ENCODE data around the gene KIFC3. TPM values are rescaled to one million over a fixed set of nuclear protein-coding genes. Genes with fewer than 3 reads are reported as not detected.

KIFC3 gene
- total and polyA plus RNA-seq, 7 donors = 3.1 to 17.8 (median 6.6) TPM

DNA sequence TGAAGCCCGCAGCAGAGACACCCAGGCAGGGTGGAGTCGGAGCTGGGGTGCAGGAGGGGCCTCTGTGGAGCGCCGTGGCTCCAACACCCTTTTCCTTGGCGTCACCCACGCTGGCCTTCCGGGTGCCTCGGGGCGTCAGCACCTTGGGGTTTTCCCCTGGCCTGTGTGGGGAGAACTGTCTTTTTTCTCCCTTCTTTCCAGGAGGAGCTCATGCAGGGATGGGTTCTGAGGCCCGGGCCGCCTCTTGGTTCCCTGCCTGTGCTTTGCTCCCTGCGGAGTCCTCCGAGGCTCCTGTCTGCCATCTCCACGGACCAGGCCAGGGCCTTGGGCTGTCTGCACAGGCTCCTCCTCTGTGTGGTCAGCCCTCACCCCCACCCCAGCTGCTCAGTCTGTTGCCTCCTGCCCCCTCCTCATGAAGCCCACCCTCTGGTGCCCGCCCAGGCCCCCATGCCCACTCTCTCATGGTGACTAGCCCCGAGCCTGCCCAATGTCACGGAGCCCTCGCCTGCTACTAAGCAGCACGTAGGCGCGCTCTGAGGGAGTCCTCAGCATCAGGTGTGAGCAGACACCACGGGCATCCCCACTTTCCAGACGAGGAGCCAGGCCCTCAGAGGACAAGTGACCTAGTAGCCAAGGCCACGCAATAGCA is 61.7 kb downstream of the KIFC3 start:
- Histone ChIP-seq H3K27ac (no peak overlapping the region), H3K36me3 (ENCODE audit: insufficient read depth in 1 of 2, low read depth in 1 of 2) (peaks cover 0 to 13% of the 10 kb centered on the region in 2 donors), H3K27me3 (ENCODE audit: insufficient read depth in 3 of 3, low read length in 2 of 3) (no peaks in the 10 kb centered on the region), H3K4me1 (no peaks in the 10 kb centered on the region), H3K4me3 (no peak overlapping the region), H3K9me3 (no peaks in the 10 kb centered on the region)
- DNase-seq (peak in 1 of 2 donors; percentile 46), ATAC-seq (no peak)
- 94 to 97% (median 94%) methylated on average over 21 to 24 of the region's 24 CpGs for WGBS, 3 donors
- TF ChIP-seq, protein P1, sequence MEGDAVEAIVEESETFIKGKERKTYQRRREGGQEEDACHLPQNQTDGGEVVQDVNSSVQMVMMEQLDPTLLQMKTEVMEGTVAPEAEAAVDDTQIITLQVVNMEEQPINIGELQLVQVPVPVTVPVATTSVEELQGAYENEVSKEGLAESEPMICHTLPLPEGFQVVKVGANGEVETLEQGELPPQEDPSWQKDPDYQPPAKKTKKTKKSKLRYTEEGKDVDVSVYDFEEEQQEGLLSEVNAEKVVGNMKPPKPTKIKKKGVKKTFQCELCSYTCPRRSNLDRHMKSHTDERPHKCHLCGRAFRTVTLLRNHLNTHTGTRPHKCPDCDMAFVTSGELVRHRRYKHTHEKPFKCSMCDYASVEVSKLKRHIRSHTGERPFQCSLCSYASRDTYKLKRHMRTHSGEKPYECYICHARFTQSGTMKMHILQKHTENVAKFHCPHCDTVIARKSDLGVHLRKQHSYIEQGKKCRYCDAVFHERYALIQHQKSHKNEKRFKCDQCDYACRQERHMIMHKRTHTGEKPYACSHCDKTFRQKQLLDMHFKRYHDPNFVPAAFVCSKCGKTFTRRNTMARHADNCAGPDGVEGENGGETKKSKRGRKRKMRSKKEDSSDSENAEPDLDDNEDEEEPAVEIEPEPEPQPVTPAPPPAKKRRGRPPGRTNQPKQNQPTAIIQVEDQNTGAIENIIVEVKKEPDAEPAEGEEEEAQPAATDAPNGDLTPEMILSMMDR (IDR thresholded peaks at IDR 0.05) = no peak
- intact Hi-C loops (cut with DNase I) = no loop called here

DNA sequence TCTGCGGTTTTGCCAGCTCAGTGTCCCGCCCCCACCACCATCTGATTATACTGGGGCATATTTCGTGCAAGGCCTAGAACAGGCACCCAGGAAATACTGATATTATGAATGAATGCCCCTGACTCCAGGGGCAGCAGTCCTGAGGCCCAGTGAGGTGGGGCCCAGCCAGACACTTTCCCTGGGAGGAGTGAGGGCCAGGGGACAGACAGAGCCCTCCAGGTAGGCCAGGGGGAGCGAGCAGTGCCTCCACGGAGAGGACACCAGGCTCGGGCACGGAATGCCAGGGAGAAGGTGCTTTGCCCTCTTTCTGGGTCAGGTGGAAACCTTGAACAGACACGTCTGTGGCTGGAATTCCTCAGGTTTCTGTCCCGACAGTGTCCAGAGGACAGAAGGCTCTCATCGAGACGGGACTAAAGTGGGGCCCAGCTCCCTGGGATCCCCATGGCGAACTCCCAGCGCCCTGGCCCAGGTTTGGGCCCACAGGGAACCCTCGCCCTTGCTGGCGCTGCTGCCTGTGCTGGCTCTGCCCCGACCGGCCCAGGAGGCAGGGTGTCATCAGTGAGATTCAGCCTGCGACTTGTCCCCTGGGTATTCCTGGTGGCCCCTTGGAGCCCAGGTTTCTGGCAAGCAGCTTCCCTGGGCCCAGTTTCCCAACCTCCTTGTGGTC is 62.4 kb downstream of the KIFC3 start:
- intact Hi-C loops (cut with DNase I) = no loop called here
- DNase-seq = peak in 1 of 2 donors; percentile 25
- 94 to 95% (median 94%) methylated on average over 18 of the region's 18 CpGs for WGBS, 3 donors
- no peak overlapping the region for H3K27ac ChIP-seq
- no peaks in the 10 kb centered on the region for H3K9me3 ChIP-seq
- TF ChIP-seq, protein P1 (IDR thresholded peaks at IDR 0.05) = no peak
- H3K4me3 ChIP-seq = no peak overlapping the region
- no peaks in the 10 kb centered on the region for H3K27me3 ChIP-seq (ENCODE audit: insufficient read depth in 3 of 3, low read length in 2 of 3)
- ATAC-seq = no peak
- H3K4me1 ChIP-seq = no peaks in the 10 kb centered on the region
- H3K36me3 ChIP-seq (ENCODE audit: insufficient read depth in 1 of 2, low read depth in 1 of 2) = peaks cover 0 to 12% of the 10 kb centered on the region in 2 donors

DNA sequence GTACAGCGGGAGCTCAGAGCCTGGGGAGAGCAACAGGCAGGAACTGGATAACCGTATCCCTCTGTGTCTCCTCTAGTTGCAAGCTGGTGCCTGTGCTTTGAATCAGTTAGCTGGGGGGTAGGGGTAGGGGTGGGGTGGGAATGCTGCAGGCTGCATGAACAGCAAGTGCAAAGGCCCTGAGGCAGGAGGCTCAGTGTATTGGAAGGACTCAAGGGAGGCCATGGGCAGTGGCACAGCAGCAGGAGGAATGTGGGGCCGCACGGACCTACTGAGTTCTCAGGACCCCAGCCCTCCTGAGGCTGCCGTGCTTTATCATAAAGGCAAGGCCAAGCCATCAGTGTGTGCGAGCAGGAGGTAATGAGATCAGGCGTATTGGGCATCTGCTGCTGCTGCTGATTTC is 63.4 kb downstream of the KIFC3 start:
- intact Hi-C loops (cut with DNase I) = no loop called here
- 95 to 96% (median 95%) methylated on average over 7 of the region's 7 CpGs for WGBS, 3 donors

DNA sequence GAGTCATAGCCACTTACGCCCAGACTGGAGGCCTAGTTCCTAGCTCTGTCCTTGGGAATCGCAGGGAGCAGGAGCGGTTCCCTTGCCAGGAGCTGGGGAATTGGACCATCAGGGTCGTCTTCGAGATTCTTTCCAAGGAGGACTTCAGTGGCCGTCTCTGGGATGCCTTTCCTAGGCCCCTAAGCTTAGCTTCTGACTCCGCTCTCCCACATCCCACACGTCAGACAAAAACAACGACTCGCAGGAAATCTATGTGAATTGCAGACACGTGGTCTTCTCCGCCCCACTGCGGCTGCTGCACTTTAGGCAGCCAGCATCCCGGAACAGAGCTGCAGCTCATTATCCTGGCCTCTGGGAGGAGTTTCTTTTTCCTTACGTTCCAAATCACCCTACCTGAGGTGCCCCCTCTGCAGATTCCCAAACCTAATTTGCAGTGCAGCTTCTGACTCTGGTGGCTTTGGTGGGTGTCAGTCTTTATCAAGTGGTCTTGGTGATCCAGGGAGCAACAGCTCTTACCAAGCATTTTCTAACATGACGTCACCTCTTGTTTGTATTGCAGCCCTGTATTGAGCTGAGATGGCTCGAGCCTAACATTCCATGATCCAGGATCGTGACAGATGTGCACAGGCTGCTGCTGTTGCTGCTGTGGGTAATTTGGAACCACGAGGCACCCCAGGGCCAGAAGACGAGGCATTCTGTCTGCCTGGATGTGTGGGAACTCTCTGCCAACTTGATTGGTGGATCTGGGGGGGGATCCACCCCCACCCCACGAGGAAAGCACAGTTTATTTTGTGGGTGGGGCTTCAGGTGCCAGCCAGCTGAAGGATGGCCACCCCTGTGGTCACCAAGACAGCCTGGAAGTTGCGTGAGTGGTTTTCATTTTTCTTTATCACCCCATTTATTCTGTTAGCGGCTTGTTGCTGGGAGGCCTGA is 65.6 kb downstream of the KIFC3 start:
- Histone ChIP-seq H3K27me3 (ENCODE audit: insufficient read depth in 3 of 3, low read length in 2 of 3) (no peaks in the 10 kb centered on the region), H3K4me3 (peak overlapping the region; percentile 89), H3K27ac (peak overlapping the region; percentile 56), H3K36me3 (ENCODE audit: insufficient read depth in 1 of 2, low read depth in 1 of 2) (no peaks in the 10 kb centered on the region), H3K9me3 (no peaks in the 10 kb centered on the region), H3K4me1 (no peaks in the 10 kb centered on the region)
- ATAC-seq (no peak), DNase-seq (no peak)
- TF ChIP-seq, protein P1 (IDR thresholded peaks at IDR 0.05) = no peak
- intact Hi-C loops (cut with DNase I) = no loop called here
- 16 to 20% (median 16%) methylated on average over 23 of the region's 23 CpGs for WGBS, 3 donors

More for the DNA sequence above, 63.4 kb downstream of the KIFC3 start:
- H3K4me3 ChIP-seq = no peak overlapping the region
- ATAC-seq = no peak
- H3K27ac ChIP-seq = no peak overlapping the region
- TF ChIP-seq, protein P1 (IDR thresholded peaks at IDR 0.05) = no peak
- no peaks in the 10 kb centered on the region for H3K9me3 ChIP-seq
- H3K27me3 ChIP-seq (ENCODE audit: insufficient read depth in 3 of 3, low read length in 2 of 3) = no peaks in the 10 kb centered on the region
- peaks cover 0 to 5% of the 10 kb centered on the region in 2 donors for H3K36me3 ChIP-seq (ENCODE audit: insufficient read depth in 1 of 2, low read depth in 1 of 2)
- no peaks in the 10 kb centered on the region for H3K4me1 ChIP-seq
- no peak for DNase-seq
